Measurements from ENCODE around the gene BTG2. TPM values are rescaled to one million over a fixed set of nuclear protein-coding genes. Genes with fewer than 3 reads are reported as not detected.
"Not testable (repeated sequence)": the region's sequence is repeated elsewhere in the genome, so short reads cannot be mapped to it uniquely, and the experiment has no call there.

The BTG2 gene
- total RNA-seq, 2 experiments from 2014 or later, result 150 TPM

- peaks cover 42% of the 10 kb centered on the region for H3K4me1 Mint-ChIP-seq (ENCODE audit: low read depth)
- no peaks in the 10 kb centered on the region for H3K9me3 Mint-ChIP-seq
- intact Hi-C loops (cut with micrococcal nuclease), result no loop called here
- H3K27me3 Mint-ChIP-seq, result no peaks in the 10 kb centered on the region
- H3K27ac Mint-ChIP-seq, result no peak overlapping the region
- H3K4me3 Mint-ChIP-seq, result no peak overlapping the region
- DNase-seq, result no peak
- H3K36me3 Mint-ChIP-seq, result no peaks in the 10 kb centered on the region
- ChIA-PET POLR2A (no interaction called here), CTCF (interaction anchor here (21.6 kb wide), 1 partner anchor 24 kb away, joined by 356 read pairs; no protein-coding TSS in a partner anchor)
These were observed 8.8 kb upstream of the BTG2 start for GRCh38 chr1:203296460-203297073.

- Mint-ChIP-seq H3K27ac (no peak overlapping the region), H3K36me3 (no peaks in the 10 kb centered on the region), H3K4me3 (no peak overlapping the region), H3K4me1 (ENCODE audit: low read depth) (peaks cover 44% of the 10 kb centered on the region), H3K9me3 (no peaks in the 10 kb centered on the region), H3K27me3 (no peaks in the 10 kb centered on the region)
- ChIA-PET POLR2A (interaction anchor here (0.7 to 2.5 kb wide), 3 partner anchors 8 to 28 kb away, joined by 3 to 17 read pairs (median 4); no protein-coding TSS in a partner anchor), CTCF (interaction anchor here (1.1 to 3.5 kb wide), 4 partner anchors 8 to 30 kb away, joined by 3 to 28 read pairs (median 6); no protein-coding TSS in a partner anchor)
- intact Hi-C loops (cut with micrococcal nuclease), result no loop called here
- DNase-seq, result no peak
These were observed 6.2 kb upstream of the BTG2 start for GRCh38 chr1:203299169-203299568.

- intact Hi-C loops (cut with micrococcal nuclease), result loop anchor here (1.0 kb wide), 1 partner anchor 9 kb away; no protein-coding TSS in a partner anchor
- POLR2A ChIA-PET, result interaction anchor here (0.7 to 2.5 kb wide), 3 partner anchors 8 to 22 kb away, joined by 3 to 17 read pairs (median 3); no protein-coding TSS in a partner anchor
- H3K4me1 Mint-ChIP-seq (ENCODE audit: low read depth), result peaks cover 45% of the 10 kb centered on the region
- H3K36me3 Mint-ChIP-seq, H3K4me3 Mint-ChIP-seq, DNase-seq, H3K27ac Mint-ChIP-seq, H3K27me3 Mint-ChIP-seq, H3K9me3 Mint-ChIP-seq: not testable (repeated sequence)
- CTCF ChIA-PET, result interaction anchor here (1.4 to 3.5 kb wide), 5 partner anchors 9 to 40 kb away, joined by 4 to 28 read pairs (median 7); no protein-coding TSS in a partner anchor
These were observed 5.4 kb upstream of the BTG2 start for GRCh38 chr1:203299719-203300429.

GRCh38 chr1:203300441-203301330 is 4.6 kb upstream of the BTG2 start:
- no peaks in the 10 kb centered on the region for H3K9me3 Mint-ChIP-seq
- POLR2A ChIA-PET, result interaction anchor here (1.0 to 2.5 kb wide), 2 partner anchors 10 to 23 kb away, joined by 3 to 17 read pairs; no protein-coding TSS in a partner anchor
- H3K36me3 Mint-ChIP-seq, result peaks cover 4% of the 10 kb centered on the region
- CTCF ChIA-PET, result interaction anchor here (1.0 to 3.5 kb wide), 5 partner anchors 10 to 39 kb away, joined by 3 to 28 read pairs (median 7); no protein-coding TSS in a partner anchor
- no peak overlapping the region for H3K27ac Mint-ChIP-seq
- DNase-seq, result no peak
- intact Hi-C loops (cut with micrococcal nuclease), result loop anchor here (1.0 kb wide), 1 partner anchor 9 kb away; no protein-coding TSS in a partner anchor
- no peaks in the 10 kb centered on the region for H3K27me3 Mint-ChIP-seq
- peaks cover 40% of the 10 kb centered on the region for H3K4me1 Mint-ChIP-seq (ENCODE audit: low read depth)
- H3K4me3 Mint-ChIP-seq, result no peak overlapping the region

GRCh38 chr1:203301331-203301668 is 4.0 kb upstream of the BTG2 start:
- Mint-ChIP-seq H3K27me3 (no peaks in the 10 kb centered on the region), H3K9me3 (no peaks in the 10 kb centered on the region), H3K27ac (no peak overlapping the region), H3K36me3 (peaks cover 9% of the 10 kb centered on the region), H3K4me3 (no peak overlapping the region), H3K4me1 (ENCODE audit: low read depth) (peaks cover 40% of the 10 kb centered on the region)
- intact Hi-C loops (cut with micrococcal nuclease), result no loop called here
- no peak for DNase-seq
- ChIA-PET POLR2A (no interaction called here), CTCF (interaction anchor here (1.0 to 3.5 kb wide), 3 partner anchors 10 to 33 kb away, joined by 3 to 28 read pairs (median 7); no protein-coding TSS in a partner anchor)

- H3K27ac Mint-ChIP-seq, result no peak overlapping the region
- CTCF ChIA-PET, result interaction anchor here (0.6 kb wide), 1 partner anchor 30 kb away, joined by 3 read pairs; no protein-coding TSS in a partner anchor
- H3K4me3 Mint-ChIP-seq, result no peak overlapping the region
- POLR2A ChIA-PET, result no interaction called here
- peaks cover 20% of the 10 kb centered on the region for H3K36me3 Mint-ChIP-seq
- H3K9me3 Mint-ChIP-seq, result no peaks in the 10 kb centered on the region
- intact Hi-C loops (cut with micrococcal nuclease), result no loop called here
- no peaks in the 10 kb centered on the region for H3K27me3 Mint-ChIP-seq
- DNase-seq, result no peak
- peaks cover 41% of the 10 kb centered on the region for H3K4me1 Mint-ChIP-seq (ENCODE audit: low read depth)
These were observed 2.9 kb upstream of the BTG2 start for GRCh38 chr1:203302456-203302855.

GRCh38 chr1:203302894-203303293 is 2.4 kb upstream of the BTG2 start:
- no peaks in the 10 kb centered on the region for H3K9me3 Mint-ChIP-seq
- no peak for DNase-seq
- no peak overlapping the region for H3K4me3 Mint-ChIP-seq
- ChIA-PET CTCF (interaction anchor here (0.6 kb wide), 1 partner anchor 30 kb away, joined by 3 read pairs; no protein-coding TSS in a partner anchor), POLR2A (no interaction called here)
- no peaks in the 10 kb centered on the region for H3K27me3 Mint-ChIP-seq
- peaks cover 42% of the 10 kb centered on the region for H3K4me1 Mint-ChIP-seq (ENCODE audit: low read depth)
- H3K36me3 Mint-ChIP-seq, result peaks cover 25% of the 10 kb centered on the region
- intact Hi-C loops (cut with micrococcal nuclease), result no loop called here
- peak overlapping the region; percentile 98 for H3K27ac Mint-ChIP-seq

GRCh38 chr1:203304391-203304918 is 864 bp upstream of the BTG2 start:
- ChIA-PET POLR2A (interaction anchor here (1.0 to 9.3 kb wide), 6 partner anchors 9 to 43 kb away, joined by 3 to 238 read pairs (median 8); no protein-coding TSS in a partner anchor), CTCF (interaction anchor here (1.0 to 9.7 kb wide), 4 partner anchors 9 to 34 kb away, joined by 5 to 138 read pairs (median 96); no protein-coding TSS in a partner anchor)
- Mint-ChIP-seq H3K27ac (peak overlapping the region; percentile 98), H3K4me1 (ENCODE audit: low read depth) (peaks cover 48% of the 10 kb centered on the region), H3K36me3 (peaks cover 39% of the 10 kb centered on the region), H3K4me3 (peak overlapping the region; percentile 92), H3K27me3 (no peaks in the 10 kb centered on the region), H3K9me3 (no peaks in the 10 kb centered on the region)
- intact Hi-C loops (cut with micrococcal nuclease), result no loop called here
- DNase-seq, result no peak

- Mint-ChIP-seq H3K36me3 (peaks cover 50% of the 10 kb centered on the region), H3K9me3 (no peaks in the 10 kb centered on the region), H3K4me1 (ENCODE audit: low read depth) (peaks cover 51% of the 10 kb centered on the region), H3K27me3 (no peaks in the 10 kb centered on the region), H3K27ac (peak overlapping the region; percentile 98), H3K4me3 (peak overlapping the region; percentile 92)
- intact Hi-C loops (cut with micrococcal nuclease), result loop anchor here (1.0 to 5.0 kb wide), 5 partner anchors 15 to 322 kb away; partner anchors contain the start of gene ATP2B4
- DNase-seq, result no peak
- CTCF ChIA-PET, result interaction anchor here (0.9 to 9.7 kb wide), 7 partner anchors 15 to 33 kb away, joined by 3 to 138 read pairs (median 10); no protein-coding TSS in a partner anchor
- POLR2A ChIA-PET, result interaction anchor here (1.3 to 9.3 kb wide), 10 partner anchors 11 to 37 kb away, joined by 4 to 238 read pairs (median 10); no protein-coding TSS in a partner anchor
These were observed 430 bp downstream of the BTG2 start for GRCh38 chr1:203305809-203306088.

GRCh38 chr1:203306089-203306964 is 1.0 kb downstream of the BTG2 start:
- intact Hi-C loops (cut with micrococcal nuclease), result loop anchor here (2.0 to 5.0 kb wide), 2 partner anchors 32 to 321 kb away; partner anchors contain the start of gene ATP2B4
- Mint-ChIP-seq H3K9me3 (no peaks in the 10 kb centered on the region), H3K27me3 (no peaks in the 10 kb centered on the region), H3K4me1 (ENCODE audit: low read depth) (peaks cover 52% of the 10 kb centered on the region), H3K27ac (peak overlapping the region; percentile 98), H3K4me3 (peak overlapping the region; percentile 92), H3K36me3 (peaks cover 54% of the 10 kb centered on the region)
- peak; percentile 52 for DNase-seq
- POLR2A ChIA-PET, result interaction anchor here (0.7 to 9.3 kb wide), 14 partner anchors 11 to 39 kb away, joined by 4 to 238 read pairs (median 6); no protein-coding TSS in a partner anchor
- CTCF ChIA-PET, result interaction anchor here (0.9 to 9.7 kb wide), 8 partner anchors 14 to 42 kb away, joined by 3 to 138 read pairs (median 10); no protein-coding TSS in a partner anchor
